Left renal pelvis (tissue), 4 donors: ENCODE results near the gene CDKN2C. TPM values are rescaled to one million over a fixed set of nuclear protein-coding genes. Genes with fewer than 3 reads are reported as not detected.
"Not testable (repeated sequence)": the region's sequence is repeated elsewhere in the genome, so short reads cannot be mapped to it uniquely, and the experiment has no call there.

ENCODE experiments used
- DNase-seq, 4 donors: peaks; one replicate each; pipeline ENCODE4 v3.0.0-alpha.2; 2013; ENCODE audit warnings: low read depth in 4 of 4, low spot score in 3 of 4
- polyA plus RNA-seq, 4 donors: library from polyadenylated mRNA; unstranded; fragments of 120-200 nt; gene quantifications; one replicate each; pipeline ENCODE4 v1.2.1, GENCODE V29; 2013; ENCODE audit not compliant: insufficient read length in 4 of 4

CDKN2C gene
- polyA plus RNA-seq, 4 donors = 10.0 to 28.1 (median 11.5) TPM

- DNase-seq = no peak
Observed at GRCh38 chr1:50978144-50978851, 8.3 kb downstream of the CDKN2C start.

GRCh38 chr1:50978852-50979781 lies 9.1 kb downstream of the CDKN2C start:
- no peak for DNase-seq

GRCh38 chr1:50979937-50980336 lies 9.9 kb downstream of the CDKN2C start:
- DNase-seq = no peak

GRCh38 chr1:50980505-50980904 lies 10.5 kb downstream of the CDKN2C start:
- no peak for DNase-seq

GRCh38 chr1:50981741-50982140 lies 11.7 kb downstream of the CDKN2C start:
- no peak for DNase-seq

GRCh38 chr1:50982611-50983010 lies 12.6 kb downstream of the CDKN2C start:
- DNase-seq = no peak

GRCh38 chr1:50983219-50983802 lies 13.3 kb downstream of the CDKN2C start:
- DNase-seq = no peak

- no peak for DNase-seq
Observed at GRCh38 chr1:50985094-50985493, 15.0 kb downstream of the CDKN2C start.

GRCh38 chr1:50986653-50987052 lies 16.6 kb downstream of the CDKN2C start:
- no peak for DNase-seq

- no peak for DNase-seq
Observed at GRCh38 chr1:50989694-50990093, 19.6 kb downstream of the CDKN2C start.

GRCh38 chr1:50992532-50993318 lies 22.7 kb downstream of the CDKN2C start:
- DNase-seq = no peak

GRCh38 chr1:50993645-50994044 lies 23.6 kb downstream of the CDKN2C start:
- no peak for DNase-seq

- no peak for DNase-seq
Observed at GRCh38 chr1:50994997-50995396, 25.0 kb downstream of the CDKN2C start.

GRCh38 chr1:50995651-50996050 lies 25.6 kb downstream of the CDKN2C start:
- DNase-seq = no peak

- no peak for DNase-seq
Observed at GRCh38 chr1:50996083-50996482, 26.0 kb downstream of the CDKN2C start.

- DNase-seq = not testable (repeated sequence)
Observed at GRCh38 chr1:50999375-50999774, 29.3 kb downstream of the CDKN2C start.

GRCh38 chr1:51000160-51000559 lies 30.1 kb downstream of the CDKN2C start:
- no peak for DNase-seq

- DNase-seq = no peak
Observed at GRCh38 chr1:51000651-51001050, 30.6 kb downstream of the CDKN2C start.

GRCh38 chr1:51002516-51002915 lies 32.5 kb downstream of the CDKN2C start:
- no peak for DNase-seq

GRCh38 chr1:51005549-51005948 lies 35.5 kb downstream of the CDKN2C start:
- DNase-seq = not testable (repeated sequence)

GRCh38 chr1:51009381-51009780 lies 39.3 kb downstream of the CDKN2C start:
- no peak for DNase-seq
